ENCODE results near the gene ZNF488. TPM values are rescaled to one million over a fixed set of nuclear protein-coding genes. Genes with fewer than 3 reads are reported as not detected.

The ZNF488 gene
- polyA plus RNA-seq, 2 of the 4 experiments (the other 2 are of a cell fraction), result 4.0 to 8.3 TPM

DNA sequence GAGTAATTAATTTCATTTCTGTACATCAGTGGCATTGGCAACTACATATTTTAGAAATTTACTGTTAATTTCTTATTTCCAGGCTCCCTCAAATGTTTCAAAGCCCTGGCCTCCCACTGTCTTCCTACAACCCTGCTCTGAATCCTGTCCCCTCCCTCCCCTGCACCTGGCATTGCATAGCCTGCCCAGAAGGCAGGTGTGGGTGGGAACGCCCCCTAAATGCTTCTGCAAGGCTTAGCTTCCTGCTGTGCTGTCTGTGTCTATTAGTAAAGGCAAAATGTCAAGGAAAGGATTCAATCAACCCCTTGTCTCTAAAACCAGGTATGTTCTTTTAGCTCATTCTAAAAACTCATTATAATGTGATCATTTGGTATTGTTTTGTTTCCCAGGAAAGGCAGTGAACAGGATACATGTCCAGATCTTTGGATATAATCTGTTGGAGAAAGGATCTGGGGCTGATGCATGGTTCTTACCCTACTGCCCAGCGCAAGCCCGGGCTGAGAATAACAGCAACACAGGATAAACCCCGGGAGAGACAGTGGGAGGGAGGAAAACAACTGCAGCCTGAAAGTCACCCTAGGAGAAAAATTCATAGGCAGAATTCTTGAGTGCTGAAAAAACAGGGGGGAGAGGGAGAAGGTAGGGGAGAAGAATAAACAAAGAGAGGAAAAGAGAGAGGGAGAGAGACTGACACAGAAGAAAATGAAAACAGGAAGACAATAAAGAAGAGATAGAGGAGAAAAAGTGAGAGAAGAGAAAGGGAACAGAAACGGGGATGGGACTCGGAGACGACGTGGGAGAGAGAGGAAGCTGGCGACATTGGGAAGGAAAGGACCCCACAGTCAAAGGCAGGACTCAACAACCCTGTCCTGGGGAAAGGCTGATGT lies 589 bp downstream of the ZNF488 start:
- Histone ChIP-seq H3K27ac (peak overlapping the region; percentile 72 to 95), H3K4me2 (peak overlapping the region; percentile 88), H3K9me3 (no peaks in the 10 kb centered on the region), H3K4me1 (peaks cover 27% of the 10 kb centered on the region), H3K4me3 (peak overlapping the region; percentile 60)
- ATAC-seq, result peak; percentile 16 to 31; a peak in 4 of 6 replicates
- DNase-seq (ENCODE audit: low read depth in 1 of 2, low spot score in 1 of 2), result no peak
- WGBS (ENCODE audit: missing lambda C conversion rate), result 9% methylated on average over 9 of the region's 9 CpGs
- no peak for FAIRE-seq
- ChIA-PET POLR2A (interaction anchor here (0.7 to 1.4 kb wide), 8 partner anchors 8 to 58 kb away, joined by 3 to 5 read pairs (median 4); no protein-coding TSS in a partner anchor), CTCF (interaction anchor here (1.0 to 2.3 kb wide), 7 partner anchors 9 to 25 kb away, joined by 3 to 11 read pairs (median 5); no protein-coding TSS in a partner anchor)
- TF ChIP-seq SREBF2 (IDR thresholded peaks at IDR 0.05), result no peak

DNA sequence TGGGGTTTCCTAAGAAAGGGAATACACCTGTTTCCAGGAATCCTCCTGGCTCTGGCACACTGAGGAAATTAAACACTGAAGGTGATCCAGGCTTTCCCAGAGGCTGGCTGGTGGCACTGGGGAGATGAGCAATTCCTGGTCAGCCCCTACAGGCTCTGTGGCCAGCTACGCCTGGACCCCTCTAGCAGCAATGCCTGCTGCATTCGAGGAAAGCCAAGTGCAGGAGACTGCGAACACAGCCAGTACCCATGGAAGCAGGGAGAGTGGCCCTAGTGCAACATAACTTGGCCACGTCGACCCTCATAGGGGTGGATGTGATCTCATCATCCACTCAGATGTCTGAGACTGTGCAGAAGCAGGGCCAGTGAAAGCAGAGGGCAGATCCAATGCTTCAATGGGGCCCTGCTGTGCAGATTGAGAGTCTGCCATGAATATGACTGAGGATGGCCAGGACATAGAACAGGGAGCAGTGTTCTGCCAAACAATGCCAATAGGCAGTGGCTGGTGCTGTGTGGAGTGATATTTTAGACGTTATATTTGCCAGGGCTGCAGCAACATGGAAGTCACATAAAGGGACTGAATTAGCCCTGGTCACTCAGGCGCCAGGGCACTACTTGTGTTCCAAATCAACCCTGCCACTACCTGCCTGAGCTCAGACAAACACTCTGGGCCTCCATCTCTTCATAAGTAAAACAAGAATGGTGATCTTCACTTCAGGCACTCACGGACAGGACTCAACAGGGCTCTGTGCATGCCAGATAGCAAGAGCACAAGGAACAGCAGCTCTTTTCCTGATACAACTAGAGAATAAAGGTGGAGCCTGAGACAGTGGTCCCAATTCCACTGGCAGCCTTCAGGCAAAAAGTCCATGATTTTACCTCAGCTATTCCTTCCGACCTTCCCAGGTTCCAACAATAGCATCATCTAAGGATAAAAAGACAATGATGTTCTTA lies 2.4 kb downstream of the ZNF488 start:
- no peak for DNase-seq (ENCODE audit: low read depth in 1 of 2, low spot score in 1 of 2)
- Histone ChIP-seq H3K9me3 (no peaks in the 10 kb centered on the region), H3K27ac (peak overlapping the region in 1 of 2 experiments; percentile 9; a peak in 1 of 6 replicates), H3K4me3 (no peak overlapping the region), H3K4me1 (peaks cover 27% of the 10 kb centered on the region), H3K4me2 (peak overlapping the region; percentile 40)
- no peak for FAIRE-seq
- WGBS (ENCODE audit: missing lambda C conversion rate), result 77% methylated on average over 9 of the region's 9 CpGs
- CTCF ChIA-PET, result interaction anchor here (0.9 to 1.4 kb wide), 4 partner anchors 13 to 1275 kb away, joined by 3 to 5 read pairs (median 3); no protein-coding TSS in a partner anchor
- TF ChIP-seq TFCP2L1 (CRISPR knock-in tag; IDR thresholded peaks at IDR 0.05) (no peak), HOXB13 (CRISPR knock-in tag; IDR thresholded peaks at IDR 0.05; ENCODE audit: low read depth) (no peak), MAZ (IDR thresholded peaks at IDR 0.05; ENCODE audit: borderline replicate concordance, low read depth, low read length) (no peak), EHMT2 (IDR thresholded peaks at IDR 0.05; ENCODE audit: low read depth) (no peak), EHF (CRISPR knock-in tag; IDR thresholded peaks at IDR 0.05) (no peak), ESRRA (IDR thresholded peaks at IDR 0.05; ENCODE audit: borderline replicate concordance, low read length) (no peak), RNF2 (IDR thresholded peaks at IDR 0.05; ENCODE audit: borderline replicate concordance, low read depth) (no peak), FOXS1 (CRISPR knock-in tag; IDR thresholded peaks at IDR 0.05) (no peak), MYC (IDR thresholded peaks at IDR 0.05; ENCODE audit: borderline replicate concordance, low read length) (no peak), FOSL2 (IDR thresholded peaks at IDR 0.05) (no peak), FOSL2 (CRISPR knock-in tag; IDR thresholded peaks at IDR 0.05) (no peak), HOXB5 (CRISPR knock-in tag; IDR thresholded peaks at IDR 0.05) (no peak), HDAC2 (IDR thresholded peaks at IDR 0.05) (no peak)
- TF ChIP-seq, protein P1, sequence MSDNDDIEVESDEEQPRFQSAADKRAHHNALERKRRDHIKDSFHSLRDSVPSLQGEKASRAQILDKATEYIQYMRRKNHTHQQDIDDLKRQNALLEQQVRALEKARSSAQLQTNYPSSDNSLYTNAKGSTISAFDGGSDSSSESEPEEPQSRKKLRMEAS (IDR thresholded peaks at IDR 0.05), result no peak
- TF ChIP-seq, protein P2, sequence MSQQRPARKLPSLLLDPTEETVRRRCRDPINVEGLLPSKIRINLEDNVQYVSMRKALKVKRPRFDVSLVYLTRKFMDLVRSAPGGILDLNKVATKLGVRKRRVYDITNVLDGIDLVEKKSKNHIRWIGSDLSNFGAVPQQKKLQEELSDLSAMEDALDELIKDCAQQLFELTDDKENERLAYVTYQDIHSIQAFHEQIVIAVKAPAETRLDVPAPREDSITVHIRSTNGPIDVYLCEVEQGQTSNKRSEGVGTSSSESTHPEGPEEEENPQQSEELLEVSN (IDR thresholded peaks at IDR 0.05; ENCODE audit: borderline replicate concordance, low read depth), result no peak
- TF ChIP-seq, protein P3, sequence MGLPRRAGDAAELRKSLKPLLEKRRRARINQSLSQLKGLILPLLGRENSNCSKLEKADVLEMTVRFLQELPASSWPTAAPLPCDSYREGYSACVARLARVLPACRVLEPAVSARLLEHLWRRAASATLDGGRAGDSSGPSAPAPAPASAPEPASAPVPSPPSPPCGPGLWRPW (IDR thresholded peaks at IDR 0.05), result no peak
- ATAC-seq, result no peak
- POLR2A ChIA-PET, result no interaction called here

DNA sequence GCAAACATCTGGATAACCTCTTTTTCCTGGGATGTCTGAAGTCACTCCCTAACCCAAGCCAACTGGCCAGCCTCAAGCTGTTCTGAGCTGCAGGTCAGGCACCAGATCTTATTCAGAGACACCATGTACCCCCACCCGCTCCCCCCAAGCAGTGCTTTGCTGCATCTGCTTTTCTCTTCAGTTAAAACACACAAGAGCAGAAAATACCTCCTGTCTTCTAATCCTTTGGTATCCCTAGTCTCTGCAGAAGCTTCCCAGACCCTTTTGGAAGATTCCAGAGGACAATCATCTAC lies 3.0 kb downstream of the ZNF488 start:
- Histone ChIP-seq H3K27ac (peak overlapping the region in 1 of 2 experiments; percentile 9; a peak in 1 of 6 replicates), H3K9me3 (no peaks in the 10 kb centered on the region), H3K4me3 (no peak overlapping the region), H3K4me1 (peaks cover 27% of the 10 kb centered on the region), H3K4me2 (peak overlapping the region; percentile 40)
- ATAC-seq (no peak), DNase-seq (ENCODE audit: low read depth in 1 of 2, low spot score in 1 of 2) (no peak), FAIRE-seq (no peak)
- ChIA-PET POLR2A (no interaction called here), CTCF (interaction anchor here (0.9 to 1.0 kb wide), 2 partner anchors 12 to 1152 kb away, joined by 3 to 5 read pairs; no protein-coding TSS in a partner anchor)
- TF ChIP-seq ZC3H11A (IDR thresholded peaks at IDR 0.05) (no peak), PHF8 (IDR thresholded peaks at IDR 0.05; ENCODE audit: borderline replicate concordance, low read depth) (no peak), RAD21 (conservative IDR thresholded peaks at IDR 0.05 in 1 of 2, IDR thresholded peaks at IDR 0.05 in 1 of 2) (no peak), ZSCAN20 (CRISPR knock-in tag; IDR thresholded peaks at IDR 0.05) (no peak), SREBF2 (IDR thresholded peaks at IDR 0.05) (no peak)
- TF ChIP-seq, protein P4, sequence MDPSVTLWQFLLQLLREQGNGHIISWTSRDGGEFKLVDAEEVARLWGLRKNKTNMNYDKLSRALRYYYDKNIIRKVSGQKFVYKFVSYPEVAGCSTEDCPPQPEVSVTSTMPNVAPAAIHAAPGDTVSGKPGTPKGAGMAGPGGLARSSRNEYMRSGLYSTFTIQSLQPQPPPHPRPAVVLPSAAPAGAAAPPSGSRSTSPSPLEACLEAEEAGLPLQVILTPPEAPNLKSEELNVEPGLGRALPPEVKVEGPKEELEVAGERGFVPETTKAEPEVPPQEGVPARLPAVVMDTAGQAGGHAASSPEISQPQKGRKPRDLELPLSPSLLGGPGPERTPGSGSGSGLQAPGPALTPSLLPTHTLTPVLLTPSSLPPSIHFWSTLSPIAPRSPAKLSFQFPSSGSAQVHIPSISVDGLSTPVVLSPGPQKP (IDR thresholded peaks at IDR 0.05; ENCODE audit: low read depth, low read length), result no peak
- 76% methylated on average over 1 of the region's 1 CpG for WGBS (ENCODE audit: missing lambda C conversion rate)

All from A549 (cell line).